Measurements from ENCODE around the gene CLCA2. TPM values are rescaled to one million over a fixed set of nuclear protein-coding genes. Genes with fewer than 3 reads are reported as not detected.

Gene CLCA2
- total RNA-seq (2022; extraction: Qiagen RNA extraction; ENCODE audit: low read depth), result not detected in 5 replicates

GRCh38 chr1:86423873-86424272 lies at the start of gene CLCA2:
Gene CLCA2, plus strand, starts transcription at chr1:86424171. Its CDS starts 77 bp downstream, at chr1:86424248.

GRCh38 chr1:86395751-86396497 lies 28.0 kb upstream of the CLCA2 start, which contains the start of gene ODF2L:
Gene ODF2L, minus strand, starts transcription at chr1:86396323. Its CDS starts 9,296 bp downstream, at chr1:86387027.

GRCh38 chr1:86468501-86468977 lies 44.6 kb downstream of the CLCA2 start, which contains the start of gene CLCA1:
Gene CLCA1, plus strand, starts transcription at chr1:86468927. Its CDS starts 45 bp downstream, at chr1:86468972.

Other genes with a start within 250 kb of the CLCA2 start
- 8.2 to 13.1 TPM (median 9.0 TPM) in 5 replicates for gene ODF2L, start 27.8 kb upstream of the CLCA2 start, total RNA-seq (2022; extraction: Qiagen RNA extraction; ENCODE audit: low read depth)
- gene CLCA1, start 44.8 kb downstream of the CLCA2 start, total RNA-seq (2022; extraction: Qiagen RNA extraction; ENCODE audit: low read depth), result not detected in 5 replicates
- gene CLCA4, start 122.9 kb downstream of the CLCA2 start, total RNA-seq (2022; extraction: Qiagen RNA extraction; ENCODE audit: low read depth), result not detected in 5 replicates

Data from A549 treated with DMSO at 1 μM for 4 hours (cell line).